SK-N-SH treated with all-trans-retinoic acid at 6 μM for 48 hours (cell line): ENCODE results near the gene LHCGR.

Source experiments
- CSDC2 ChIP-seq: fragments of 250-450 bp; sonication (Bioruptor Pico); IDR thresholded peaks from 2 replicates; pipeline ENCODE4 v1.5.0; 2020; ENCODE audit warnings: mild to moderate bottlenecking, moderate library complexity
- OSR1 ChIP-seq: fragments of 250-450 bp; sonication (Bioruptor Pico); IDR thresholded peaks from 2 replicates; pipeline ENCODE4 v1.8.0; 2022; ENCODE audit warnings: moderate library complexity, mild to moderate bottlenecking, inconsistent platforms
- ZNF8 ChIP-seq: fragments of 450-650 bp; formaldehyde crosslinking; IDR thresholded peaks from 2 replicates; pipeline ENCODE4 v1.5.0; 2020; ENCODE audit warnings: mild to moderate bottlenecking, moderate library complexity

GRCh38 chr2:48668992-48669391 is 86.5 kb downstream of the LHCGR start:
- TF ChIP-seq CSDC2 (no peak), OSR1 (CRISPR knock-in tag) (no peak), ZNF8 (CRISPR knock-in tag) (no peak)
